SK-N-SH (cell line): Measurements from ENCODE around the gene E4F1. TPM values are rescaled to one million over a fixed set of nuclear protein-coding genes. Genes with fewer than 3 reads are reported as not detected.
A peak's percentile ranks its signal among the peaks of the same experiment; 100 is the strongest.

Experiments
- CTCF ChIA-PET: fragments of 300-600, 350-600 bp; formaldehyde crosslinking; extraction: SDS; loops from one replicate; lab custom pipeline; 2021; lab: Yijun Ruan, JAX
- POLR2A ChIA-PET: fragments of 350-600 bp; sonication (Branson Sonifier 250); formaldehyde crosslinking; extraction: SDS; loops from one replicate; lab custom pipeline; 2020; ENCODE audit warnings: antibody characterized with exemption, inconsistent platforms; lab: Yijun Ruan, JAX
- DNase-seq: peaks from one replicate; pipeline ENCODE4 v3.0.0; 2012
- H2AFZ ChIP-seq: fragments of 200-600 bp; sonication (generic); 2 replicates; pipeline ENCODE4 v1.8.1; 2016; ENCODE audit warnings: antibody characterized with exemption, mild to moderate bottlenecking, low read depth
- H3F3A ChIP-seq: fragments of 200-600 bp; sonication (generic); replicated peaks from 2 replicates; pipeline ENCODE3; 2016; ENCODE audit warnings: antibody characterized with exemption, mild to moderate bottlenecking; ENCODE audit not compliant: insufficient read depth
- H3K27ac ChIP-seq, 2 experiments: fragments of 200-500 bp in 1 of 2; fragments of 200-600 bp in 1 of 2; sonication (Bioruptor generic) in 1 of 2; sonication (generic), shearing (Covaris generic) in 1 of 2; 2 replicates each; pipeline versions ENCODE4 v1.5.1 to v1.6.1; 2014 to 2016; ENCODE audit warnings: low read depth in 2 of 2, inconsistent platforms in 1 of 2, low read length in 1 of 2, mild to moderate bottlenecking in 1 of 2, mixed read lengths in 1 of 2
- H3K27me3 ChIP-seq: fragments of 200-600 bp; sonication (generic), shearing (Covaris generic); 2 replicates; pipeline ENCODE4 v1.6.1; 2016; ENCODE audit warnings: mixed run types; ENCODE audit not compliant: insufficient read depth
- H3K36me3 ChIP-seq, 2 experiments: fragments of 200-500 bp in 1 of 2; fragments of 200-600 bp in 1 of 2; sonication (Bioruptor generic) in 1 of 2; sonication (generic) in 1 of 2; replicated peaks in 1 of 2; 2 replicates each; pipeline versions ENCODE3 to v1.5.1; 2014 to 2016; ENCODE audit warnings: low read length in 1 of 2, mild to moderate bottlenecking in 1 of 2; ENCODE audit not compliant: insufficient read depth in 2 of 2, control insufficient read depth in 1 of 2
- H3K4me1 ChIP-seq, 2 experiments: fragments of 200-500 bp in 1 of 2; fragments of 200-600 bp in 1 of 2; sonication (Bioruptor generic) in 1 of 2; sonication (generic), shearing (Covaris generic) in 1 of 2; 2 replicates each; pipeline versions ENCODE4 v1.5.1 to v1.6.1; 2014 to 2016; ENCODE audit warnings: low read depth in 1 of 2, low read length in 1 of 2, mixed run types in 1 of 2; ENCODE audit not compliant: insufficient read depth in 2 of 2, control insufficient read depth in 1 of 2
- H3K4me2 ChIP-seq: fragments of 200-600 bp; sonication (generic), shearing (Covaris generic); 2 replicates; pipeline ENCODE4 v1.6.1; 2017; ENCODE audit warnings: mixed run types
- H3K4me3 ChIP-seq, 2 experiments: fragments of 200-500 bp in 1 of 2; fragments of 200-600 bp in 1 of 2; sonication (Bioruptor generic) in 1 of 2; sonication (generic), shearing (Covaris generic) in 1 of 2; 2 replicates each; pipeline versions ENCODE4 v1.5.1 to v1.8.1; 2014 to 2016; ENCODE audit warnings: low read depth in 2 of 2, inconsistent platforms in 1 of 2, low read length in 1 of 2, mild to moderate bottlenecking in 1 of 2, mixed read lengths in 1 of 2, moderate library complexity in 1 of 2
- H3K79me2 ChIP-seq: fragments of 200-600 bp; sonication (generic); 2 replicates; pipeline ENCODE4 v1.8.1; 2017; ENCODE audit warnings: mild to moderate bottlenecking; ENCODE audit not compliant: insufficient read depth
- H3K9ac ChIP-seq: fragments of 200-600 bp; sonication (generic); 2 replicates; pipeline ENCODE4 v1.6.1; 2017; ENCODE audit warnings: mixed run types
- H3K9me2 ChIP-seq: fragments of 200-600 bp; sonication (generic); 2 replicates; pipeline ENCODE4 v1.6.1; 2017; ENCODE audit warnings: mixed run types
- H3K9me3 ChIP-seq: fragments of 200-600 bp; sonication (generic); 2 replicates; pipeline ENCODE4 v1.6.1; 2017; ENCODE audit warnings: mixed run types, mild to moderate bottlenecking, moderate library complexity
- H4K20me1 ChIP-seq: fragments of 200-600 bp; sonication (generic); 2 replicates; pipeline ENCODE4 v1.6.1; 2017; ENCODE audit warnings: mild to moderate bottlenecking, mixed run types; ENCODE audit not compliant: insufficient read depth
- CHD2 ChIP-seq: fragments of 150-350 bp; IDR thresholded peaks from 2 replicates; pipeline ENCODE4 v1.6.1; 2018; ENCODE audit warnings: low read length; ENCODE audit not compliant: partially characterized antibody
- CTCF ChIP-seq: fragments of 200-600 bp; sonication (generic); IDR thresholded peaks from 2 replicates; pipeline ENCODE4 v1.6.1; 2017; ENCODE audit warnings: antibody characterized with exemption, mild to moderate bottlenecking, moderate library complexity
- IRF3 ChIP-seq: fragments of 150-350 bp; IDR thresholded peaks from 2 replicates; pipeline ENCODE4 v1.6.1; 2016; ENCODE audit warnings: mild to moderate bottlenecking, low read depth, low read length
- JUND ChIP-seq: IDR thresholded peaks from 2 replicates; pipeline ENCODE4 v1.4.0; 2012
- NRF1 ChIP-seq: IDR thresholded peaks from 2 replicates; pipeline ENCODE4 v1.6.1; 2012; ENCODE audit warnings: low read depth, mild to moderate bottlenecking, low read length
- RAD21 ChIP-seq: IDR thresholded peaks from 2 replicates; pipeline ENCODE4 v1.6.1; 2012; ENCODE audit warnings: mild to moderate bottlenecking, low read length
- REST ChIP-seq: IDR thresholded peaks from 2 replicates; pipeline ENCODE4 v1.6.1; 2012; ENCODE audit warnings: mild to moderate bottlenecking, low read depth, low read length, moderate library complexity
- USF2 ChIP-seq: fragments of 150-350 bp; IDR thresholded peaks from 2 replicates; pipeline ENCODE4 v1.6.1; 2017; ENCODE audit warnings: antibody characterized with exemption, low read length, low read depth, borderline replicate concordance
- WGBS: methylation state at CpG from one replicate; pipeline ENCODE4 v1.1.6; 2017; ENCODE audit warnings: low lambda C conversion rate; 5-methylcytosine and 5-hydroxymethylcytosine counted together
- polyA plus RNA-seq, 3 experiments: library from polyadenylated mRNA; depleted of rRNA; stranded (reverse); fragments of >200 nt; gene quantifications; 2 replicates each; pipeline ENCODE4 v1.2.3, GENCODE V29; 2012

E4F1 gene
- polyA plus RNA-seq, 1 of the 3 experiments (the other 2 are of a cell fraction), result 33.0 TPM

- peaks cover 26% of the 10 kb centered on the region for H4K20me1 ChIP-seq
- H2AFZ ChIP-seq, result no peak overlapping the region
- POLR2A ChIA-PET, result no interaction called here
- no peaks in the 10 kb centered on the region for H3F3A ChIP-seq
- peaks cover 23% of the 10 kb centered on the region for H3K79me2 ChIP-seq
- CTCF ChIA-PET, result interaction anchor here (0.6 to 1.6 kb wide), 3 partner anchors 11 to 368 kb away, joined by 3 to 5 read pairs (median 3); partner anchors contain the start of gene ECI1
- no peaks in the 10 kb centered on the region for H3K9me2 ChIP-seq
- no peaks in the 10 kb centered on the region for H3K27me3 ChIP-seq
- H3K36me3 ChIP-seq, result peaks cover 0 to 74% of the 10 kb centered on the region in 2 experiments
- no peaks in the 10 kb centered on the region for H3K9me3 ChIP-seq
- H3K4me2 ChIP-seq, result no peak overlapping the region
- no peak overlapping the region for H3K4me3 ChIP-seq
- peaks cover 0 to 3% of the 10 kb centered on the region in 2 experiments; a peak in 1 of 4 replicates for H3K4me1 ChIP-seq
- DNase-seq, result no peak
- TF ChIP-seq USF2 (no peak), IRF3 (no peak), CTCF (no peak), CHD2 (no peak), REST (no peak), RAD21 (no peak), JUND (no peak), NRF1 (no peak)
- H3K27ac ChIP-seq, result peak overlapping the region in 1 of 2 experiments; percentile 11; a peak in 1 of 4 replicates
- WGBS, result 88% methylated on average over 15 of the region's 29 CpGs
- H3K9ac ChIP-seq, result no peak overlapping the region
Observed at GRCh38 chr16:2231016-2231931, 7.9 kb downstream of the E4F1 start.
